HUDEP-2 (cell line): ENCODE measurements around the gene TSPAN32.
A peak's percentile ranks its signal among the peaks of the same experiment; 100 is the strongest.

Source experiments
- DNase-seq, 76 experiments: peaks; one replicate each; lab custom pipeline; 2025; ENCODE audit not compliant: unreplicated experiment in 76 of 76; lab: John Stamatoyannopoulos, UW

TSPAN32 gene

GRCh38 chr11:2301631-2302305 is at the start of gene TSPAN32, which contains the start of gene C11orf21:
TSS of gene TSPAN32 (plus strand) at chr11:2302013. CDS start at chr11:2302150, 137 bp downstream.
TSS of gene C11orf21 (minus strand) at chr11:2301918. CDS start at chr11:2301808, 110 bp downstream.
- DNase-seq = peak in 73 of 76 experiments; percentile 48 to 96 (median 87)

- DNase-seq = no peak
Observed at GRCh38 chr11:2252018-2252417, 49.8 kb upstream of the TSPAN32 start.

GRCh38 chr11:2256293-2256913 is 45.4 kb upstream of the TSPAN32 start:
- no peak for DNase-seq

GRCh38 chr11:2256951-2257700 is 44.7 kb upstream of the TSPAN32 start:
- no peak for DNase-seq

- no peak for DNase-seq
Observed at GRCh38 chr11:2258501-2259465, 43.0 kb upstream of the TSPAN32 start.

GRCh38 chr11:2259466-2259830 is 42.4 kb upstream of the TSPAN32 start:
- DNase-seq = no peak

- no peak for DNase-seq
Observed at GRCh38 chr11:2259897-2260451, 41.8 kb upstream of the TSPAN32 start.

- DNase-seq = no peak
Observed at GRCh38 chr11:2260491-2261364, 41.1 kb upstream of the TSPAN32 start.

- no peak for DNase-seq
Observed at GRCh38 chr11:2261436-2262230, 40.2 kb upstream of the TSPAN32 start.

GRCh38 chr11:2262301-2263070 is 39.3 kb upstream of the TSPAN32 start:
- no peak for DNase-seq

- DNase-seq = no peak
Observed at GRCh38 chr11:2263071-2263565, 38.7 kb upstream of the TSPAN32 start.

- DNase-seq = no peak
Observed at GRCh38 chr11:2263724-2264360, 38.0 kb upstream of the TSPAN32 start.

- no peak for DNase-seq
Observed at GRCh38 chr11:2264366-2265053, 37.3 kb upstream of the TSPAN32 start.

- DNase-seq = no peak
Observed at GRCh38 chr11:2265396-2265795, 36.4 kb upstream of the TSPAN32 start.

- DNase-seq = no peak
Observed at GRCh38 chr11:2265854-2266585, 35.8 kb upstream of the TSPAN32 start.
